Neural cell (in vitro differentiated cells): Measurements from ENCODE around the gene PDC. TPM values are rescaled to one million over a fixed set of nuclear protein-coding genes. Genes with fewer than 3 reads are reported as not detected.

Experiments
- H2AFZ ChIP-seq: fragments of 200-600, 300-800 bp; sonication (generic), shearing (Covaris generic); 2 replicates; pipeline ENCODE4 v1.6.0; 2014; ENCODE audit warnings: low read depth, mild to moderate bottlenecking, antibody characterized with exemption, low read length, moderate library complexity
- H3F3A ChIP-seq: fragments of 200-600 bp; shearing (Covaris generic); 2 replicates; pipeline ENCODE4 v1.6.1; 2016; ENCODE audit warnings: mild to moderate bottlenecking, moderate library complexity, mixed read lengths, antibody characterized with exemption, low read length; ENCODE audit not compliant: insufficient read depth, poor library complexity, severe bottlenecking
- H3K27ac ChIP-seq: fragments of 200-600, 300-800 bp; sonication (generic), shearing (Covaris generic); 2 replicates; pipeline ENCODE4 v1.5.1; 2014; ENCODE audit warnings: mild to moderate bottlenecking, low read length, moderate library complexity
- H3K27me3 ChIP-seq: fragments of 300-800, 200-600 bp; sonication (generic), shearing (Covaris generic); 2 replicates; pipeline ENCODE4 v1.6.0; 2014; ENCODE audit warnings: mild to moderate bottlenecking, low read depth, low read length, moderate library complexity; ENCODE audit not compliant: insufficient read depth
- H3K36me3 ChIP-seq: fragments of 300-800, 200-600 bp; sonication (generic), shearing (Covaris generic); 2 replicates; pipeline ENCODE4 v1.5.1; 2014; ENCODE audit warnings: mild to moderate bottlenecking, antibody characterized with exemption, low read length, moderate library complexity; ENCODE audit not compliant: insufficient read depth
- H3K4me2 ChIP-seq: fragments of 300-800, 200-600 bp; sonication (generic), shearing (Covaris generic); 2 replicates; pipeline ENCODE4 v1.6.0; 2014; ENCODE audit warnings: mild to moderate bottlenecking, low read length
- H3K4me3 ChIP-seq: fragments of 300-800, 200-600 bp; sonication (generic), shearing (Covaris generic); 2 replicates; pipeline ENCODE4 v1.5.1; 2014; ENCODE audit warnings: mild to moderate bottlenecking, low read length, moderate library complexity
- H3K79me2 ChIP-seq: fragments of 200-600 bp; shearing (Covaris generic); replicated peaks from 2 replicates; pipeline ENCODE4 v1.6.0; 2014; ENCODE audit warnings: mild to moderate bottlenecking, low read length, moderate library complexity; ENCODE audit not compliant: insufficient read depth
- H3K9ac ChIP-seq: fragments of 300-800, 200-600 bp; sonication (generic), shearing (Covaris generic); 2 replicates; pipeline ENCODE4 v1.6.1; 2016; ENCODE audit warnings: mild to moderate bottlenecking, low read length, mixed read lengths
- H3K9me2 ChIP-seq: fragments of 200-600 bp; shearing (Covaris generic); 2 replicates; pipeline ENCODE4 v1.6.1; 2016; ENCODE audit warnings: mild to moderate bottlenecking, low read length, mixed read lengths; ENCODE audit not compliant: insufficient read depth
- H3K9me3 ChIP-seq: fragments of 200-600, 300-800 bp; sonication (generic), shearing (Covaris generic); 2 replicates; pipeline ENCODE4 v1.6.1; 2016; ENCODE audit warnings: mild to moderate bottlenecking, mixed run types, low read length, moderate library complexity, mixed read lengths
- H4K20me1 ChIP-seq: fragments of 200-600 bp; shearing (Covaris generic); 2 replicates; pipeline ENCODE4 v1.6.1; 2016; ENCODE audit warnings: mild to moderate bottlenecking, mixed run types; ENCODE audit not compliant: insufficient read depth
- CTCF ChIP-seq: fragments of 450-650 bp; IDR thresholded peaks from 2 replicates; pipeline ENCODE4 v1.5.1; 2014; ENCODE audit warnings: antibody characterized with exemption, mild to moderate bottlenecking, moderate library complexity; ENCODE audit not compliant: poor library complexity, severe bottlenecking
- EP300 ChIP-seq: fragments of 450-650 bp; conservative IDR thresholded peaks from 2 replicates; pipeline ENCODE4 v1.6.1; 2014; ENCODE audit warnings: antibody characterized with exemption, mild to moderate bottlenecking, moderate library complexity; ENCODE audit not compliant: poor library complexity, severe bottlenecking
- EZH2 ChIP-seq: fragments of 200-600, 300-800 bp; shearing (Covaris generic), sonication (generic); IDR thresholded peaks from 2 replicates; pipeline ENCODE4 v1.6.1; 2014; ENCODE audit warnings: antibody characterized with exemption, low read length, borderline replicate concordance, mild to moderate bottlenecking; ENCODE audit not compliant: insufficient read depth, poor library complexity, severe bottlenecking
- MXI1 ChIP-seq: fragments of 450-650 bp; conservative IDR thresholded peaks from 2 replicates; pipeline ENCODE4 v1.6.1; 2014; ENCODE audit warnings: antibody characterized with exemption, mild to moderate bottlenecking; ENCODE audit not compliant: poor library complexity, severe bottlenecking
- POLR2AphosphoS5 ChIP-seq: IDR thresholded peaks from 2 replicates; pipeline ENCODE4 v1.6.1; 2012
- RAD21 ChIP-seq: fragments of 450-650 bp; conservative IDR thresholded peaks from 2 replicates; pipeline ENCODE4 v1.6.1; 2014; ENCODE audit warnings: antibody characterized with exemption, mild to moderate bottlenecking, moderate library complexity
- REST ChIP-seq: IDR thresholded peaks from 2 replicates; pipeline ENCODE4 v1.6.1; 2012; ENCODE audit warnings: borderline replicate concordance
- SMC3 ChIP-seq: fragments of 450-650 bp; conservative IDR thresholded peaks from 2 replicates; pipeline ENCODE4 v1.6.1; 2014; ENCODE audit warnings: antibody characterized with exemption, mild to moderate bottlenecking, moderate library complexity; ENCODE audit not compliant: poor library complexity
- TAF1 ChIP-seq: IDR thresholded peaks from 2 replicates; pipeline ENCODE4 v1.6.1; 2012; ENCODE audit warnings: low read depth
- polyA plus RNA-seq: library from polyadenylated mRNA; depleted of rRNA; stranded (reverse); fragments of >200 nt; gene quantifications from 2 replicates; pipeline ENCODE4 v1.2.3, GENCODE V29; 2014

PDC gene
- polyA plus RNA-seq, 1 donor from 2014 or later: not detected

GRCh38 chr1:186438567-186438966 lies 22.3 kb downstream of the PDC start:
- H3K4me2 ChIP-seq: no peak overlapping the region

GRCh38 chr1:186435336-186435735 lies 25.6 kb downstream of the PDC start:
- no peaks in the 10 kb centered on the region for H3K79me2 ChIP-seq

More at GRCh38 chr1:186438567-186438966, 22.3 kb downstream of the PDC start:
- no peaks in the 10 kb centered on the region for H4K20me1 ChIP-seq
- no peaks in the 10 kb centered on the region for H3K79me2 ChIP-seq
- H3K27ac ChIP-seq: no peak overlapping the region
- H3K27me3 ChIP-seq: no peaks in the 10 kb centered on the region
- no peaks in the 10 kb centered on the region for H3K36me3 ChIP-seq
- H3K9me3 ChIP-seq: no peaks in the 10 kb centered on the region
- H3K4me3 ChIP-seq: no peak overlapping the region
- TF ChIP-seq SMC3 (no peak), REST (no peak), CTCF (no peak), RAD21 (no peak), POLR2AphosphoS5 (no peak), TAF1 (no peak), EZH2 (no peak), EP300 (no peak), MXI1 (no peak)
- H3K9me2 ChIP-seq: no peaks in the 10 kb centered on the region
- no peak overlapping the region for H3K9ac ChIP-seq
- H3F3A ChIP-seq: no peaks in the 10 kb centered on the region
- no peak overlapping the region for H2AFZ ChIP-seq

More at GRCh38 chr1:186435336-186435735, 25.6 kb downstream of the PDC start:
- no peak overlapping the region for H3K4me3 ChIP-seq
- H3K27ac ChIP-seq: no peak overlapping the region
- no peaks in the 10 kb centered on the region for H3K9me3 ChIP-seq
- no peak overlapping the region for H3K9ac ChIP-seq
- H2AFZ ChIP-seq: no peak overlapping the region
- H3F3A ChIP-seq: no peaks in the 10 kb centered on the region
- H4K20me1 ChIP-seq: no peaks in the 10 kb centered on the region
- no peaks in the 10 kb centered on the region for H3K9me2 ChIP-seq
- no peaks in the 10 kb centered on the region for H3K27me3 ChIP-seq
- no peaks in the 10 kb centered on the region for H3K36me3 ChIP-seq
- no peak overlapping the region for H3K4me2 ChIP-seq
- no peak for TF ChIP-seq EP300
- no peak for TF ChIP-seq SMC3
- no peak for TF ChIP-seq POLR2AphosphoS5
- TF ChIP-seq CTCF: no peak
- TF ChIP-seq MXI1: no peak
- TF ChIP-seq RAD21: no peak
- TF ChIP-seq EZH2: no peak
- TF ChIP-seq TAF1: no peak
